ENCODE data around the gene GRIN2C.

GRIN2C gene

DNA sequence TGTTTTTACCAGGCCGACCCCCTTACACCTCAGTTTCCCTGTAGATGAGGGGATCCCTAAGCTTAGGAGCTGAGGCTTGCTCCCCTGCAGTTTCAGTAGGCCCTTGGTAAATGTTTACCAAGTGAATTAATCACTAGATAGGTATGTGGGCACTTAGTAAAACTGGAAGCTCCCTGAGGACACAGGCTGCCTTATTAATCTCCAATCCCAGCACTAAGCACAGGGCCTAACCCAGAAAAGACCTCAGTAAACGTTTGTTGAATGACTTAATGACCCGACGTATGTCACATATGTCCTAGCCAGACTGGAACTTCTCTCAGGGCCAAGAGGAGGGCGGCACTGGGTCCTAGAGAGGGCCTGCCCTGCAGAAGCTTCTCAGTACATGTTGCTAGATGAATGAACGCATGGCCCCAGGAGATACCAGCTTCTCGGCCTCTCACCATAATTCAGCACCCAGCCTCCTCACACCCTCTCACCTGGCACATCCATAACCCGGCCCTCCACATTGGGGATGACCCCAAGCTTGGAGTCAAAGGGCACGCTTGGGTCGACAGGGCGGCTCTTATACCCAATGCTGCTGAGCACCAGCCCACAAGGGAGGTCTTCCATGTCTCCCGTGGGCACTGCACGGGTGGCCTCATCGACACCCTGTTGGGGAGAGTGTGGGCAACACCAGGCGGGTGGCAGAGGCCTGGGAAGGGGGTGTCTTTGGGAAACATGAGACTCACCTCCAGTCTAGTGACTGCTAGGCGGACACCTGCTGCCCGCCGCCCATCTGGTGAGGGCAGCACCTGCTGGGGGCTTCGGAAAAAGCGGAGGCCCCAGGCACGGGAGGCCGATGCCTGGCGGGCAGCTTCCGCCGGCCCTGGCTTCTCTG, 4.0 kb upstream of the GRIN2C start:
- no peak for DNase-seq

DNA sequence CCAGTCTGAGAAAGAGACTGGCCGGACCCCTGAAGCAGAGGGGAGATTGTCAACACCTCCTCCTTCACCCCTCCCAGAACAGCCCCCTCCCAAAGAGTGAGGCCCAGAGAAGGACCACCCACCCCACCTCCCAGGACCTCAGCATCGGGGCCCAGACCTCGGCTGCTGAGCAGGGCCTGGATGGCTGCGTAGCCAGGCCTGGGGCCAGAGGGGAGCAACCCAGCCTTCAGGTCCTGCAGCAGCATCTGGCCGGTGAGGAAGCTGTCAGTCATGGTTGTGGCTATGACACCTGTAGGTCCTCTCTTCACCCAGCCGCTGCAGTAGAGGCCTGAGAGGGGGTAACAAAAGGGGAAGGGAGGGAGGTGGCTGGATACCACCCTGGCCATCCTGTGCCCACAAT, 3.2 kb upstream of the GRIN2C start:
- no peak for DNase-seq

GRCh38 chr17:74862108-74862901, 2.6 kb upstream of the GRIN2C start:
- peak; percentile 87 for DNase-seq

GRCh38 chr17:74861662-74862107, 2.0 kb upstream of the GRIN2C start:
- no peak for DNase-seq

- DNase-seq: no peak
Measured at GRCh38 chr17:74860872-74861661, 1.4 kb upstream of the GRIN2C start.

- DNase-seq: no peak
Measured at GRCh38 chr17:74860229-74860871, 665 bp upstream of the GRIN2C start.

DNA sequence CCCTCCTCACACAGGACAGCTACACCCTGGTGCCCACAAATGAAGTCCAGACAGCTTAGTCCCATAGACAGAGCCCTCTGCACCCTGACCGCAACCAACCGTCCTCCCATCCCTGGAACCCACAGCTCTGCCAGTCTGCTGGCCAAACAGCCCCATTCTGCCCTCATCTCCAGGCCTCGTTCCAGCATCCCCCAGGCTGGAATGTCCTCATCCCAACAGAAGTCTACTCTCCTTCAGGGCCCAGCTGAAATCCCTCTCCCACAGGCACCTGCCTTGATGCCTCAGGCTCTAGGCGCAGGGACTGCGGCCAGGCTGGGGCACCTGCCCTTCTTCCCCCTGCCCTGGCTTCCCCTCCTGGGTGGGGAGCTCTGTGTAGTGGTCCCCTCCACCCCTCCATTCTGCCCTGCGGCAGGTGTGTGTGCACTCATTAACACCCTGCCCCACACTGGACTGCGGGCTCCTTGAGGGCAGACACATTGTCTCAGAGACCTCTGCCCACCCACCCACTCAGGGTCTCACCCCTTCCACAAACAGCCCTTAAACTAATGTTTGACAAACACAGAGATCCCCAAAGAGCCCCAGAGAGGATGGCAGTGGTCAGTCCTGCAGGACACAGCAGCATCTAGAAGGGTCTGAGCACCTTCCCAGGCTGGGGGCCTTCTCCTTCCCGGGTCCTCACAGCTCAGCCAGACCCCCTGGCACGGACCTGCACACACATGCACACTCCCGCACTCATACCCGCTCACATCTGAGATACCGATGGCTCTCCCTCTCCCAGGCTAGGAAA, 820 bp downstream of the GRIN2C start:
- no peak for DNase-seq

GRCh38 chr17:74857191-74857590, 2.5 kb downstream of the GRIN2C start:
- DNase-seq: no peak

GRCh38 chr17:74856112-74856511, 3.6 kb downstream of the GRIN2C start:
- DNase-seq: no peak

- no peak for DNase-seq
Measured at GRCh38 chr17:74855323-74855722, 4.4 kb downstream of the GRIN2C start.

- no peak for DNase-seq
Measured at GRCh38 chr17:74854792-74855191, 4.9 kb downstream of the GRIN2C start.

DNA sequence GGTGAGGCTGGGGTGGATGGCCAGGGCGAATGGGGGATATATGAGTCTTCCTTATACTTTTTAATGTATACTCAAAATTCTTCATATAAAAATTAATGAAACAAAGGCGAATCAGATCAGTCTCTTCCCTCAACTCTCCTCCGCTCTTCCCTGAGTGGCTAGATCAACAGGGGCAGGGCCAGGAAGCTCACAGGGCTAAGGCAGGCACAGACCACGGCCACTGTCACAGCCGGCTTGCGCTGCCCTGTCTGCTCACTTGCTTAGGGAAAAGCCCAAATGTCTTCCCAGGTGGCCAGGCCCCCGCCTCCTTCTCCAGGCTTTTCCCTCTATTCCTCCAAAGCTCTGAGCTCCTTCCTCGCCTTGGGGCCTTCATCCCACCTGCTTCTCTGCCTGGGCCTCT, 6.0 kb downstream of the GRIN2C start:
- no peak for DNase-seq

DNA sequence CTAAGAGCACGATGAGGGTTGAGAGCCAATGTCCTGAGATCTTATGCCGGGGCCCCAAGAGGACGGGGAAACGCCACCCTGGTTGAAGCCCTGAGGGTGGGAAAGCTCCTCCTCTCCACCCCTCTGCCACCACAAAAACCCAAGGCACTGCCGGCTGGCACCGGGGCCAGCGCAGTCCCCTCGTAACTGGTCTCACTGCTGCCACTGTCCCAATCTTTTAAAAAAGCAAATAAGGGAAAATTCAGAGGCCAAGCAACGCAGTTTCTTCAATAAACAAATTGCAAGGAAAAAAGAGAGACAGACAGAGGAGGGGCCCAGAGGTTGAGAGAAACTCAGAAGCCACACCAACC, 6.7 kb downstream of the GRIN2C start:
- no peak for DNase-seq

DNA sequence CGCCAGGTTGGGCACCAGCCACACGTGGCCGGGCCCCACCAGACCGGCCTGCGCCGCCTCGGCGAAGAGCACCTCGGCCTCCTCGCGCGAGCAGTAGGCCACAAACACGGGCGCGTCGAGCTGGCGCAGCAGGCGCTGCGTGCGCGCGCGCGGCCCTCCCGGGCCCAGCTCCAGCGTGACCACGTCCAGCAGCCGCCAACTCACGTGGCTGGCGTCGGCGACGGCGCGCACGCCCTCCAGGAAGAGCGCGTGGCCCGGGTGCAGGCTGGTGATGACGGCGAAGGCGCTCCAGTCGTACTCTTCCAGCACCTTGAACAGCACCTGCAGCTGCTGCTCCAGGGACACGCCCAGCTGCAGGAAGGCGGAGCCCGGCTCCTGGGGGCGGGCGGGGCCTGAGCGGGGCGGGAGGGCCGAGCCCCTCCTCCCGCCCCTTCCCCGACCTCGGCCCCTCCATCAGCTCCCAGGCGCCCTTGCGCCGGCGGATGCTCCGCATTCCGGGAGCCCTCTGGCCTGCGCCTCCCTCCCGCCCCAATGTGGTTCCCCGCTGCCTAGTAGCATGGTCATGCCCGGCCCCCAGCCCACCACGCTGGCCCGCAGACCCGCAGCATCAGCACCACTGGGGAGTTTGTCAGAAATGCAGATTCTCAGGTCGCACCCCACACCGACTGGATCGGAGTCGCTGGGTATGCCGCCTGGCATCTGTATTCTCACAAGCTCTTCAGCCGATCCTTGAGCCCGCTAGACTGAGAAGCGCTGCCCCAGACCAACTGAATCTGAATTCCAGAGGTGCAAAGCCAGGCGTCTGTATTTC, 7.2 kb downstream of the GRIN2C start:
- peak; percentile 71 for DNase-seq

DNA sequence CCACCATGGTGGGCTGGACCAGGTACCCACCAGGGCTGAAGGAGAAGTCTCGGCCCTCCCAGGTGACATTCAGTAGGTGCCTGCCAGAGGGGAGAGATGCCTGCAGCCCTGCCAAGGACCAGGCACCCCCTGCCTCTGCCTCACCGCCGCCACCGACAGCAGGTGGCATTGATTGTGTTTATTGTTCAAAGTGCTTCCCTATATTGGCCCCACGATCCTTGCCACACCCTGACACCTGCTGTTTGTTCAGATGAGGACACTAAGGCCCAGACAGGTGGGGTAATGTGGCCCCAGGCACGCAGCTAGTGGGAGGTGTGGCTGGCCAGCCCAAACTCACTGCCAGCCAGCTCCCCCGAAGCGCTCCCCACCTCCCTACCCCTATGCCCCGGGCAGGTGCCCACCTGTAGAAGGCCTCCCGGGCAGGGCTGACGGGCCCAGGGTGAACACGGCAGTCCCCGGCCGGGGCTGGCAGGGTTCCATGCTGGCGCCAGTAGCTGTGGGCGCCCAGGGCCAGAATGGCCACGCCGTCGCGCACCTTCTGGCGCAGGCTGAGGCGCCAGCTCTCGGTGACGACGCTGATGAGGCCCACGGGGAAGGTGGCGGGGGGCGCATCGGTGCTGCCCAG, 8.0 kb downstream of the GRIN2C start:
- DNase-seq: no peak

DNA sequence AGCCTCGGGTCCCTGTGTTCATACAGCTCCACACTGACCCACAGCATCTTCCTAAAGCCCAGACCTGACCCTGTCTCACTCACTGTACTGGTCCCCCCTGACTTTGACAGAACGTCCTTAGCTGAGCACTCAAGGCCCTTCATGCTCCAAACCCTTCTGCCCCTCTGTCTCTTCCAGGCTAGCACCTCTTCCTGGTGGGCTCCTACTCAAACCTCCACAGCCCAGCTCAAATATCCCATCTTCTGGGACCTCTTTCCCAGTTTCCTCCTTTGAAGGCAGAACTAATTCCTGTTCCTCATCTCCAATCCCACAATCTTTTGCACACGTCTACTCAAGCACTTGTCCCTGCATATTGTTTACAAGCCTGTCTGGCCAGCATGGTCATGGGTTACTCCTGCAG, 8.8 kb downstream of the GRIN2C start:
- DNase-seq: no peak

GRCh38 chr17:74850310-74850709, 9.4 kb downstream of the GRIN2C start:
- DNase-seq: no peak

GRCh38 chr17:74848656-74849399, 10.9 kb downstream of the GRIN2C start:
- DNase-seq: no peak

- DNase-seq: no peak
Measured at GRCh38 chr17:74846621-74847020, 13.1 kb downstream of the GRIN2C start.

DNA sequence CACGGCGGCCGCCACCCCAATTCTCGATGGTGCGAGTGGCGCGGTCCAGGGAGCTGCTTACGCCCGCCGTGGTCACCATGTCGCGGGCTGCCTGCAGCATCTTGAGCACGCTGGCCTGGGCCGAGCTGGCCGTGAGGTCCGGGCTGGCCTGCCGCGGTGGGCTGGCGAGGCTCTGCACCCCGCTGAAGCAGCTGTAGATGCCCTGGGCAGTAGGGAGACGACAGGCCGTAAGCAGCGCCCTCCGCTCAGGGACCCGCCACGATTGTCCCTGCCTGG, 16.4 kb downstream of the GRIN2C start:
- no peak for DNase-seq

Data from stimulated activated CD8-positive, alpha-beta memory T cell treated with anti-CD3 and anti-CD28 coated beads, Interleukin-4, amount 100 ng/mL, for 48 hours (primary cell).